IMR-90 (cell line): ENCODE measurements around the gene CMSS1. TPM values are rescaled to one million over a fixed set of nuclear protein-coding genes. Genes with fewer than 3 reads are reported as not detected.

Experiments used
- ATAC-seq: fragments of 200-7000 bp; cut with Tn5 transposase; 2 replicates; pipeline ENCODE4 v1.9.1; 2020; ENCODE audit warnings: low read depth, mild to moderate bottlenecking, moderate library complexity
- BruUV-seq: library from RNA; stranded (reverse); fragments of 400-500 nt; replicated peaks from 2 replicates; lab custom pipeline; 2021; lab: Mats Ljungman, UMichigan
- CTCF ChIA-PET: fragments of 300-600 bp; formaldehyde crosslinking; extraction: SDS; loops from one replicate; lab custom pipeline; 2021; ENCODE audit warnings: antibody characterized with exemption; lab: Yijun Ruan, JAX
- POLR2A ChIA-PET: fragments of 300-600 bp; sonication (Branson Sonifier 250); formaldehyde crosslinking; loops from one replicate; lab custom pipeline; 2022; ENCODE audit warnings: antibody characterized with exemption; ENCODE audit not compliant: unreplicated experiment; lab: Charles Lee
- DNase-seq: peaks from one replicate; pipeline ENCODE4 v3.0.0; 2013
- H2AFZ ChIP-seq: replicated peaks from 2 replicates; pipeline ENCODE3; 2013; ENCODE audit warnings: low read length, mild to moderate bottlenecking; ENCODE audit not compliant: poor library complexity
- H2AK5ac ChIP-seq: 2 replicates; pipeline ENCODE4 v1.6.1; 2013; ENCODE audit warnings: low read depth, low read length, inconsistent platforms
- H2AK9ac ChIP-seq: replicated peaks from 2 replicates; pipeline ENCODE3; 2013; ENCODE audit warnings: mild to moderate bottlenecking, low read depth, low read length, moderate library complexity; ENCODE audit not compliant: poor library complexity
- H2BK120ac ChIP-seq: 2 replicates; pipeline ENCODE4 v1.6.1; 2013; ENCODE audit warnings: low read depth, low read length, inconsistent platforms
- H2BK15ac ChIP-seq: 3 replicates; pipeline ENCODE4 v1.6.1; 2013; ENCODE audit warnings: low read depth, low read length, inconsistent platforms
- H2BK20ac ChIP-seq: 2 replicates; pipeline ENCODE4 v1.6.1; 2013; ENCODE audit warnings: low read depth, mild to moderate bottlenecking, inconsistent platforms, low read length, moderate library complexity
- H2BK5ac ChIP-seq: 2 replicates; pipeline ENCODE4 v1.6.1; 2013; ENCODE audit warnings: mild to moderate bottlenecking, low read depth, low read length, inconsistent platforms; ENCODE audit not compliant: poor library complexity, severe bottlenecking
- H3K14ac ChIP-seq: replicated peaks from 2 replicates; pipeline ENCODE4 v1.6.1; 2013; ENCODE audit warnings: low read depth, low read length, inconsistent platforms
- H3K18ac ChIP-seq: 2 replicates; pipeline ENCODE4 v1.6.1; 2013; ENCODE audit warnings: low read depth, low read length, control low read depth
- H3K23ac ChIP-seq: 2 replicates; pipeline ENCODE4 v1.6.1; 2013; ENCODE audit warnings: low read depth, low read length, inconsistent platforms
- H3K27ac ChIP-seq: 2 replicates; pipeline ENCODE4 v1.5.1; 2013; ENCODE audit warnings: mild to moderate bottlenecking, control low read depth, low read length; ENCODE audit not compliant: insufficient read depth
- H3K27me3 ChIP-seq: 2 replicates; pipeline ENCODE4 v1.6.1; 2013; ENCODE audit warnings: low read length; ENCODE audit not compliant: control insufficient read depth, insufficient read depth
- H3K36me3 ChIP-seq: 2 replicates; pipeline ENCODE4 v1.6.1; 2013; ENCODE audit warnings: low read length, mixed read lengths; ENCODE audit not compliant: control insufficient read depth, insufficient read depth
- H3K4ac ChIP-seq: 2 replicates; pipeline ENCODE4 v1.6.1; 2013; ENCODE audit warnings: low read depth, low read length, inconsistent platforms
- H3K4me1 ChIP-seq: 2 replicates; pipeline ENCODE4 v1.6.1; 2013; ENCODE audit warnings: low read length, mixed read lengths; ENCODE audit not compliant: control insufficient read depth, insufficient read depth
- H3K4me2 ChIP-seq: 2 replicates; pipeline ENCODE4 v1.6.1; 2013; ENCODE audit warnings: low read depth, mild to moderate bottlenecking, control low read depth, low read length, moderate library complexity
- H3K4me3 ChIP-seq: 2 replicates; pipeline ENCODE4 v1.5.1; 2013; ENCODE audit warnings: low read depth, mild to moderate bottlenecking, control low read depth, low read length, moderate library complexity; ENCODE audit not compliant: insufficient read depth
- H3K56ac ChIP-seq: 2 replicates; pipeline ENCODE4 v1.6.1; 2013; ENCODE audit warnings: low read length, inconsistent platforms; ENCODE audit not compliant: insufficient read depth; ENCODE audit errors: extremely low read depth
- H3K79me1 ChIP-seq, 2 experiments: 2 replicates each; pipeline ENCODE4 v1.6.1; 2013; ENCODE audit warnings: low read length in 2 of 2, inconsistent platforms in 1 of 2, low read depth in 1 of 2
- H3K9ac ChIP-seq: 2 replicates; pipeline ENCODE4 v1.6.1; 2013; ENCODE audit warnings: low read depth, low read length, control low read depth
- H3K9me1 ChIP-seq: 2 replicates; pipeline ENCODE4 v1.6.1; 2013; ENCODE audit warnings: low read length, inconsistent platforms; ENCODE audit not compliant: insufficient read depth
- H3K9me3 ChIP-seq: 2 replicates; pipeline ENCODE4 v1.6.1; 2013; ENCODE audit warnings: low read length; ENCODE audit not compliant: control insufficient read depth, insufficient read depth
- H4K20me1 ChIP-seq: 2 replicates; pipeline ENCODE4 v1.6.1; 2013; ENCODE audit warnings: low read length, inconsistent platforms; ENCODE audit not compliant: insufficient read depth
- H4K5ac ChIP-seq: 2 replicates; pipeline ENCODE4 v1.6.1; 2013; ENCODE audit warnings: mild to moderate bottlenecking, low read depth, low read length, control low read depth
- H4K8ac ChIP-seq, 2 experiments: 2 replicates each; pipeline ENCODE4 v1.6.1; 2013; ENCODE audit warnings: low read depth in 2 of 2, low read length in 2 of 2, control low read depth in 1 of 2, inconsistent platforms in 1 of 2
- H4K91ac ChIP-seq: 2 replicates; pipeline ENCODE4 v1.6.1; 2013; ENCODE audit warnings: low read depth, low read length, inconsistent platforms; ENCODE audit not compliant: insufficient read depth
- CEBPB ChIP-seq: IDR thresholded peaks from 2 replicates; pipeline ENCODE4 v1.6.1; 2012; ENCODE audit warnings: low read depth, low read length, improper control_type of control experiment
- FOS ChIP-seq: fragments of 150-350 bp; IDR thresholded peaks from 2 replicates; pipeline ENCODE4 v1.6.1; 2016; ENCODE audit warnings: low read depth, low read length
- NFE2L2 ChIP-seq: fragments of 150-350 bp; IDR thresholded peaks from 2 replicates; pipeline ENCODE4 v1.6.1; 2016; ENCODE audit warnings: low read depth, mild to moderate bottlenecking, low read length
- WGBS, 2 experiments: methylation state at CpG; one replicate each; pipeline versions ENCODE4 v1.1.5 to v1.1.7; 2013; ENCODE audit warnings: missing lambda C conversion rate in 2 of 2; ENCODE audit not compliant: insufficient read length in 1 of 2; ENCODE audit errors: extremely low coverage in 2 of 2; 5-methylcytosine and 5-hydroxymethylcytosine counted together
- dilution Hi-C: fragments of 300-500 bp; cut with HindIII; formaldehyde crosslinking; loops from one replicate; pipeline ENCODE4 v1.14.3; 2018; ENCODE audit warnings: low sequenced_read_pairs; ENCODE audit not compliant: unreplicated experiment
- in situ Hi-C: fragments of 300-500 bp; cut with MboI; formaldehyde crosslinking; loops from 3 replicates; pipeline ENCODE4 v1.14.3; 2019; ENCODE audit warnings: low sequenced_read_pairs, inconsistent platforms, mixed read lengths
- intact Hi-C: fragments of 100-400 bp; cut with micrococcal nuclease; formaldehyde crosslinking; loops from 2 replicates; pipeline ENCODE4 v1.10.0; 2022
- polyA plus RNA-seq, 3 experiments: library from polyadenylated mRNA; depleted of rRNA; stranded (reverse); fragments of >200 nt; gene quantifications; 2 replicates each; pipeline ENCODE4 v1.2.3, GENCODE V29; 2012; ENCODE audit warnings: low replicate concordance in 1 of 3
- total RNA-seq: library from RNA; depleted of rRNA; stranded (reverse); fragments of >200 nt; gene quantifications from 2 replicates; pipeline ENCODE4 v1.2.3, GENCODE V29; 2012

Gene CMSS1
- total and polyA plus RNA-seq, 2 of the 4 experiments (the other 2 are of a cell fraction), result 12.5 to 13.6 TPM

DNA sequence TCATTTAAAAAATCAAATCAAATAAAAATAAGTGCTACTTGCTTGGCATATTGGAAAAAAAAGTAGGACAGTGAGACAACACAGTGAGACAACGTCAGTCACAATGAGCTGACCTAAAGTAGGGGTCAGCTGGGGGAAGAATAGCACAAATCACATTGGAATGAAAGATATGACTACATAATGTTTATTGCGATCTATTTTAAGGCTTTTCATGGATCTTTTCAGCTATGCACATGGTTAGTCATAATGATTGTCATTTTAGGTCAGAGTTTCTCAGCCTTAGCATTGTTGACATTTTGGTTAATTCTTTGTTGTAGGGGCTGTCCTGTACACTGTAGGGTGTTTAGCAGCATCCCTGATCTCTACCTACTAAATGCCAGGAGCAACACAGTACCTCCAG lies 44.5 kb downstream of the CMSS1 start:
- dilution Hi-C loops, result no loop called here
- Histone ChIP-seq H3K4me2 (peak overlapping the region; percentile 8; the same call in 1 of the 2 replicates), H2BK120ac (peak overlapping the region; percentile 82), H4K5ac (peak overlapping the region; percentile 42; the same call in 1 of the 2 replicates), H3K4me1 (peaks cover 31% of the 10 kb centered on the region), H3K27ac (peak overlapping the region; percentile 30; the same call in 1 of the 2 replicates), H3K4me3 (no peak overlapping the region), H3K23ac (peak overlapping the region; percentile 77; the same call in 1 of the 2 replicates), H3K18ac (peak overlapping the region; percentile 36; the same call in 1 of the 2 replicates), H4K20me1 (peaks cover 43% of the 10 kb centered on the region), H3K79me1 (peaks cover 31 to 75% of the 10 kb centered on the region in 2 experiments), H2BK20ac (peak overlapping the region; percentile 78; the same call in 1 of the 2 replicates), H3K56ac (peak overlapping the region; percentile 72; the same call in 1 of the 2 replicates), H3K4ac (peak overlapping the region; percentile 89), H3K27me3 (no peaks in the 10 kb centered on the region), H3K9me3 (no peaks in the 10 kb centered on the region), H3K9me1 (peaks cover 27% of the 10 kb centered on the region), H3K36me3 (peaks cover 29% of the 10 kb centered on the region), H2AK5ac (peak overlapping the region; percentile 52; the same call in 1 of the 2 replicates), H2AK9ac (no peak overlapping the region), H4K8ac (peak overlapping the region in 1 of 2 experiments; percentile 57; a peak in 1 of 4 replicates), H3K14ac (peak overlapping the region; percentile 75), H2BK5ac (peak overlapping the region; percentile 87), H3K9ac (no peak overlapping the region), H2AFZ (no peak overlapping the region), H2BK15ac (peak overlapping the region; percentile 69; the same call in 2 of the 3 replicates), H4K91ac (peak overlapping the region; percentile 21; the same call in 1 of the 2 replicates)
- ChIA-PET POLR2A (no interaction called here), CTCF (interaction anchor here (0.6 kb wide), 1 partner anchor 186 kb away, joined by 3 read pairs; no protein-coding TSS in a partner anchor)
- no CpG with 5 or more reads among the region's 2 CpGs for whole genome bisulfite sequencing, 2 experiments
- intact Hi-C loops, result no loop called here
- TF ChIP-seq CEBPB (peak; percentile 34; the same call in 1 of the 2 replicates), NFE2L2 (no peak), FOS (0 out of 2 replicates have a peak, but pooled peaks have one; percentile 31)
- in situ Hi-C loops, result loop anchor here (25.0 kb wide), 1 partner anchor 200 kb away; no protein-coding TSS in a partner anchor
- no TSS peak for BruUV-seq
- peak; percentile 31; the same call in 1 of the 2 replicates for ATAC-seq
- peak; percentile 83 for DNase-seq
